Spleen (tissue), 7 donors: ENCODE data around the gene SLC35F3.

Experiments used
- CTCF ChIP-seq, 11 experiments: fragments of 200-600 bp in 7 of 11; fragments of 450-650 bp in 4 of 11; sonication (generic) in 4 of 11; IDR thresholded peaks in 8 of 11; conservative IDR thresholded peaks in 3 of 11; 1 replicate in 7 of 11; 2 replicates in 4 of 11; pipeline versions ENCODE4 v1.4.0 to v1.8.0; 2016 to 2021; ENCODE audit warnings: antibody characterized with exemption in 11 of 11, inconsistent platforms in 4 of 11, mild to moderate bottlenecking in 1 of 11
- POLR2AphosphoS5 ChIP-seq, 3 donors: sonication (generic); formaldehyde crosslinking; IDR thresholded peaks; one replicate each; pipeline ENCODE4 v1.5.1; 2017; ENCODE audit warnings: antibody characterized with exemption in 3 of 3
- donor health status: DM: no; HTN: no; CAD: no; lungs with moderate emphysema.
- donor health status: DM: no; HTN: no; CAD: no.
- donor health status: DM: no; HTN: no; CAD: no.

GRCh38 chr1:233864578-233864977, 39.9 kb upstream of the SLC35F3 start:
- TF ChIP-seq CTCF (IDR thresholded peaks at IDR 0.05 in 8 of 11, conservative IDR thresholded peaks at IDR 0.05 in 3 of 11) (no peak), POLR2AphosphoS5 (IDR thresholded peaks at IDR 0.05) (no peak)
